Keratinocyte (primary cell): ENCODE measurements around the gene GRAMD2A. TPM values are rescaled to one million over a fixed set of nuclear protein-coding genes. Genes with fewer than 3 reads are reported as not detected.

Source experiments
- DNase-seq: peaks from one replicate; pipeline ENCODE4 v3.0.0-alpha.2; 2011; ENCODE audit warnings: low read depth, missing footprints, low spot score
- FAIRE-seq: peaks from 2 replicates; lab custom pipeline; 2011; peaks lifted over from hg19 to GRCh38; lab: Jason Lieb, UNC
- H2AFZ ChIP-seq: 2 replicates; pipeline ENCODE4 v1.6.0; 2012; ENCODE audit warnings: low read length, control low read depth, inconsistent platforms; ENCODE audit not compliant: control insufficient read depth
- H3K27ac ChIP-seq: 2 replicates; pipeline ENCODE4 v1.5.1; 2011; ENCODE audit warnings: low read length; ENCODE audit not compliant: control insufficient read depth, insufficient read depth
- H3K27me3 ChIP-seq: 3 replicates; pipeline ENCODE4 v1.6.0; 2011; ENCODE audit warnings: low read length; ENCODE audit not compliant: control insufficient read depth, insufficient read depth; ENCODE audit errors: extremely low read depth
- H3K36me3 ChIP-seq, 2 experiments: 2 replicates in 1 of 2; 3 replicates in 1 of 2; pipeline ENCODE4 v1.5.1; 2011; ENCODE audit warnings: low read length in 2 of 2, mild to moderate bottlenecking in 1 of 2; ENCODE audit not compliant: control insufficient read depth in 2 of 2, insufficient read depth in 2 of 2; ENCODE audit errors: extremely low read depth in 1 of 2
- H3K4me1 ChIP-seq: 3 replicates; pipeline ENCODE4 v1.5.1; 2011; ENCODE audit warnings: low read length; ENCODE audit not compliant: control insufficient read depth, insufficient read depth; ENCODE audit errors: extremely low read depth
- H3K4me2 ChIP-seq: 3 replicates; pipeline ENCODE4 v1.6.0; 2011; ENCODE audit warnings: low read depth, low read length; ENCODE audit not compliant: control insufficient read depth, insufficient read depth; ENCODE audit errors: extremely low read depth
- H3K4me3 ChIP-seq, 3 experiments: fragments of 200-600 bp in 1 of 3; sonication (generic) in 1 of 3; 2 replicates in 2 of 3; 3 replicates in 1 of 3; pipeline ENCODE4 v1.5.1; 2011 to 2016; ENCODE audit warnings: low read length in 3 of 3, mild to moderate bottlenecking in 3 of 3, control low read depth in 2 of 3, inconsistent platforms in 1 of 3, low read depth in 1 of 3, mixed read lengths in 1 of 3, mixed run types in 1 of 3, moderate library complexity in 1 of 3; ENCODE audit not compliant: control insufficient read depth in 2 of 3, insufficient read depth in 2 of 3; ENCODE audit errors: extremely low read depth in 1 of 3
- H3K79me2 ChIP-seq: 2 replicates; pipeline ENCODE4 v1.6.0; 2012; ENCODE audit warnings: low read length; ENCODE audit not compliant: control insufficient read depth, insufficient read depth
- H3K9ac ChIP-seq: 3 replicates; pipeline ENCODE4 v1.6.0; 2011; ENCODE audit warnings: low read length; ENCODE audit not compliant: control insufficient read depth, insufficient read depth; ENCODE audit errors: extremely low read depth
- H3K9me1 ChIP-seq: 3 replicates; pipeline ENCODE4 v1.6.0; 2011; ENCODE audit warnings: low read length; ENCODE audit not compliant: control insufficient read depth, insufficient read depth; ENCODE audit errors: extremely low read depth
- H3K9me3 ChIP-seq: 2 replicates; pipeline ENCODE4 v1.5.1; 2012; ENCODE audit warnings: low read depth, low read length; ENCODE audit not compliant: control insufficient read depth
- H4K20me1 ChIP-seq: 3 replicates; pipeline ENCODE4 v1.6.0; 2011; ENCODE audit warnings: low read length; ENCODE audit not compliant: control insufficient read depth, insufficient read depth; ENCODE audit errors: extremely low read depth
- EZH2 ChIP-seq: IDR thresholded peaks from one replicate; pipeline ENCODE4 v1.6.1; 2012; ENCODE audit warnings: inconsistent platforms, mild to moderate bottlenecking, low read length, moderate library complexity
- dilution Hi-C: fragments of 300-500 bp; cut with MboI; formaldehyde crosslinking; loops from one replicate; pipeline ENCODE4 v1.7.0; 2020; ENCODE audit warnings: low sequenced_read_pairs; ENCODE audit not compliant: extremely low pct_ligation_motif_present
- polyA plus RNA-seq, 5 experiments: library from polyadenylated mRNA; depleted of rRNA in 3 of 5; stranded (reverse) in 3 of 5; stranded (forward) in 1 of 5; unstranded in 1 of 5; fragments of >200 nt; gene quantifications; 1 replicate in 1 of 5; 2 replicates in 3 of 5; 3 replicates in 1 of 5; pipeline versions ENCODE4 v1.2.1 to v1.2.3, GENCODE V29; 2011 to 2012; ENCODE audit warnings: missing spikeins in 2 of 5, low read depth in 1 of 5, low replicate concordance in 1 of 5
- TF ChIP-seq, protein P1 (sequence below), 3 experiments: IDR thresholded peaks in 1 of 3; conservative IDR thresholded peaks in 1 of 3; optimal IDR thresholded peaks in 1 of 3; 2 replicates in 2 of 3; 3 replicates in 1 of 3; pipeline versions ENCODE3 to v1.5.1; 2011; ENCODE audit warnings: low read length in 3 of 3, mild to moderate bottlenecking in 3 of 3, moderate library complexity in 2 of 3, control low read depth in 1 of 3, inconsistent platforms in 1 of 3; ENCODE audit not compliant: insufficient read depth in 2 of 3; ENCODE audit errors: extremely low read depth in 1 of 3

GRAMD2A gene
- polyA plus RNA-seq, 1 donor (not counting 4 experiments of a cell fraction or from before 2014, with no cell fraction given): 5.7 TPM

- no peak for DNase-seq
- no peak overlapping the region for H3K4me2 ChIP-seq
- H2AFZ ChIP-seq: no peak overlapping the region
- no peaks in the 10 kb centered on the region for H3K9me3 ChIP-seq
- no peak for TF ChIP-seq EZH2
- TF ChIP-seq, protein P1, sequence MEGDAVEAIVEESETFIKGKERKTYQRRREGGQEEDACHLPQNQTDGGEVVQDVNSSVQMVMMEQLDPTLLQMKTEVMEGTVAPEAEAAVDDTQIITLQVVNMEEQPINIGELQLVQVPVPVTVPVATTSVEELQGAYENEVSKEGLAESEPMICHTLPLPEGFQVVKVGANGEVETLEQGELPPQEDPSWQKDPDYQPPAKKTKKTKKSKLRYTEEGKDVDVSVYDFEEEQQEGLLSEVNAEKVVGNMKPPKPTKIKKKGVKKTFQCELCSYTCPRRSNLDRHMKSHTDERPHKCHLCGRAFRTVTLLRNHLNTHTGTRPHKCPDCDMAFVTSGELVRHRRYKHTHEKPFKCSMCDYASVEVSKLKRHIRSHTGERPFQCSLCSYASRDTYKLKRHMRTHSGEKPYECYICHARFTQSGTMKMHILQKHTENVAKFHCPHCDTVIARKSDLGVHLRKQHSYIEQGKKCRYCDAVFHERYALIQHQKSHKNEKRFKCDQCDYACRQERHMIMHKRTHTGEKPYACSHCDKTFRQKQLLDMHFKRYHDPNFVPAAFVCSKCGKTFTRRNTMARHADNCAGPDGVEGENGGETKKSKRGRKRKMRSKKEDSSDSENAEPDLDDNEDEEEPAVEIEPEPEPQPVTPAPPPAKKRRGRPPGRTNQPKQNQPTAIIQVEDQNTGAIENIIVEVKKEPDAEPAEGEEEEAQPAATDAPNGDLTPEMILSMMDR (optimal IDR thresholded peaks at IDR 0.05 in 1 of 3, IDR thresholded peaks at IDR 0.05 in 1 of 3, conservative IDR thresholded peaks at IDR 0.05 in 1 of 3; ENCODE audit: extremely low read depth in 1 of 3, insufficient read depth in 2 of 3, low read length in 3 of 3): no peak
- FAIRE-seq: no peak
- no peak overlapping the region for H3K4me3 ChIP-seq
- no peak overlapping the region for H3K9ac ChIP-seq
- no peaks in the 10 kb centered on the region for H3K27me3 ChIP-seq
- H3K9me1 ChIP-seq: peaks cover 2% of the 10 kb centered on the region
- H4K20me1 ChIP-seq: peaks cover 47% of the 10 kb centered on the region
- no peak overlapping the region for H3K27ac ChIP-seq
- peaks cover 68 to 88% of the 10 kb centered on the region in 2 experiments for H3K36me3 ChIP-seq
- H3K4me1 ChIP-seq: peaks cover 52% of the 10 kb centered on the region
- H3K79me2 ChIP-seq: peaks cover 32% of the 10 kb centered on the region
- dilution Hi-C loops: no loop called here
Observed at GRCh38 chr15:72206677-72207000, 9.1 kb upstream of the GRAMD2A start.

DNA sequence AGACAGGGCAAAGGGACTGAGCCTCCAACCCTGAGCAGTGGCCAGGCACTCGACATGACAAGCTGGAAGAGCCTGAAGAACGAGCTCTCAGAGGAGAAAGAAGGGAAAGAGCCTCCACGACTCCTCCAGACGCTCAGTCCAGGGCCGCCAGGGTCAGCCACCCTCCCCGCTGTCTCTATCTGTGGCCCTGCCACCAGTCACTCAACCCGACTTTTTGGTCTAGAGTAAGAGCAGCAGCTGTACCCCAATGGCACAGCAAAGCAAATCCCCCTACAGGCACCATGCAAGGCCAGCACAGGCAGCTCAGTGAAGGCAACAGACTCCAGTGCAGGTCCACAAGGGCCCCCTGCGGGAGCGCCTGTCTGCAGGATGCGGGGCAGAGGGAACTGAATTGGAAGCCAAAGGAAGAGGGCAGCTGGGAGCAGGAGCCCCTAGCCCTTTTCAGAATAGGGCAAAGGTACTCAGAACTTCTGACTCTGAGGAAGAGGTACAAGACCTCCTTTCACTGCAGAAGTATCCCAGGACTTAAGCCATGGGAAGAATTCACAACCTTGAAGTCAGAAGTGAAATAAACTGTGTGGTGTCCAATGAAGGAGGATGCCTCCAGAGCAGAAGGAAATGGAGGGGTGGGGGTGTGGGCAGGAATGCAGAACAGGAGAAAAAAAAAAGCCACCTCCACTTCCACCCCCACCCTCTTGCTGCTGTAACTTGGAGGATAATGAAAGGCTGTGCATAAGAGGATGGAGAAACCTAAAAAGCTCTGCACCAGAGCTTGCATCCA is 8.5 kb upstream of the GRAMD2A start:
- Histone ChIP-seq H3K4me2 (no peak overlapping the region), H3K9me3 (no peaks in the 10 kb centered on the region), H3K36me3 (peaks cover 69 to 88% of the 10 kb centered on the region in 2 experiments), H3K79me2 (peaks cover 28% of the 10 kb centered on the region), H3K27me3 (no peaks in the 10 kb centered on the region), H4K20me1 (peaks cover 50% of the 10 kb centered on the region), H3K9ac (no peak overlapping the region), H3K4me3 (no peak overlapping the region), H3K4me1 (peaks cover 57% of the 10 kb centered on the region), H3K27ac (no peak overlapping the region), H3K9me1 (peaks cover 5% of the 10 kb centered on the region), H2AFZ (no peak overlapping the region)
- DNase-seq (no peak), FAIRE-seq (no peak)
- TF ChIP-seq EZH2: no peak
- TF ChIP-seq, protein P1 (optimal IDR thresholded peaks at IDR 0.05 in 1 of 3, IDR thresholded peaks at IDR 0.05 in 1 of 3, conservative IDR thresholded peaks at IDR 0.05 in 1 of 3; ENCODE audit: extremely low read depth in 1 of 3, insufficient read depth in 2 of 3, low read length in 3 of 3): no peak
- dilution Hi-C loops: no loop called here
